ENCODE results near the gene PGAP3.

The PGAP3 gene

DNA sequence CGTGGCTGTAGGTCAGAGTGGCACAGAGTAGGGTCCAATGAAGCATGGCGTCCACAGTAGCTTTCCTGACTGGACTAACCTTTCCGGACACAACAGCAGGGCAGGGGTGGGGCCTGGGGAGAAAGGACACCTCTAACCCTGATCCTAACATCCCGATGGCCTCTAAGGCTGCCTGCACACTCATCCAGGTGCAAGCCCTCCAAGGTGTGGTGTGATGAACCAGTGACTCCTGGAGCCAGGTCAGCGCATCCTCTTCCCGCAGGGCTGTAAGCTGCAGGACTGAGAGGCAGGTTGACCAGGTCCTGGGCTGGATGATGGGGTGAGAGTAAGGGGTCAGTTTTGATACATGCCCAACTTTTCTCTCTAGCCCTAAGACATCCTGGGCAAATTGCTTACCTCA is 8.9 kb upstream of the PGAP3 start:
- Histone ChIP-seq H3K9me3 (ENCODE audit: control extremely low read depth in 1 of 5, control insufficient read depth in 4 of 5, insufficient read depth in 2 of 5, low read depth in 1 of 5, low read length in 4 of 5) (no peaks in the 10 kb centered on the region), H3K27me3 (replicated peaks in 2 of 5; ENCODE audit: control insufficient read depth in 4 of 5, insufficient read depth in 5 of 5, low read length in 4 of 5) (peaks cover 0 to 34% (median 11%) of the 10 kb centered on the region in 5 experiments), H3K4me3 (ENCODE audit: control insufficient read depth in 1 of 7, extremely low read depth in 1 of 7, insufficient read depth in 4 of 7, low read depth in 2 of 7, low read length in 6 of 7) (no peak overlapping the region), H3K27ac (ENCODE audit: insufficient read depth in 1 of 2, low read depth in 1 of 2, low read length in 2 of 2, poor library complexity in 1 of 2, severe bottlenecking in 2 of 2) (no peak overlapping the region), H3K4me1 (ENCODE audit: control extremely low read depth in 1 of 4, control insufficient read depth in 4 of 4, insufficient read depth in 4 of 4, low read length in 3 of 4) (peaks cover 0 to 11% (median 8%) of the 10 kb centered on the region in 4 experiments), H3K36me3 (ENCODE audit: control insufficient read depth in 4 of 4, insufficient read depth in 4 of 4, low read length in 3 of 4) (peaks cover 0 to 7% (median 1%) of the 10 kb centered on the region in 4 experiments)
- no peak for DNase-seq
- 100% methylated on average over 5 of the region's 6 CpGs for WGBS (ENCODE audit: insufficient coverage)
- POLR2A ChIA-PET = no interaction called here
- CTCF ChIA-PET = no interaction called here

DNA sequence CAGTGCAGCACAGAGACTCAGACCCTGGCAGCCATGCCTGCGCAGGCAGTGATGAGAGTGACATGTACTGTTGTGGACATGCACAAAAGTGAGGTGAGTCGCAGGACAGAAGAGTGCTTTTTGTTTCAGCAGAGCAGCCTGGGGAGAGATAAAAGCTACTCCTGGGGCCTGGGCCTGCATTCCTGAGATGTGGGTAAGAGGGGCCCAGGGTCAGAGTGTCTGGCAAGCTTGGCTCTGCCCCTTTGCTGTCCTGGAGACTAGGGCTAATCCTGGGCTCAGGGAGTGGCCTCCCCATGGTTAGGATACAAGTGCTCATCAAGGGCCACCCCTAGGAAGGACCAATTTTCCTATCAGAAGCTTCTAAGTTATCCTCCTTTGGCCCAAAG is 7.2 kb upstream of the PGAP3 start:
- 100% methylated on average over 2 of the region's 2 CpGs for whole genome bisulfite sequencing (ENCODE audit: insufficient coverage)
- no peaks in the 10 kb centered on the region for H3K9me3 ChIP-seq (ENCODE audit: control extremely low read depth in 1 of 5, control insufficient read depth in 4 of 5, insufficient read depth in 2 of 5, low read depth in 1 of 5, low read length in 4 of 5)
- CTCF ChIA-PET = interaction anchor here (1.3 kb wide), 1 partner anchor 23 kb away, joined by 3 read pairs; no protein-coding TSS in a partner anchor
- POLR2A ChIA-PET = no interaction called here
- peaks cover 0 to 5% (median 2%) of the 10 kb centered on the region in 4 experiments for H3K4me1 ChIP-seq (ENCODE audit: control extremely low read depth in 1 of 4, control insufficient read depth in 4 of 4, insufficient read depth in 4 of 4, low read length in 3 of 4)
- no peak overlapping the region for H3K27ac ChIP-seq (ENCODE audit: insufficient read depth in 1 of 2, low read depth in 1 of 2, low read length in 2 of 2, poor library complexity in 1 of 2, severe bottlenecking in 2 of 2)
- H3K4me3 ChIP-seq (ENCODE audit: control insufficient read depth in 1 of 7, extremely low read depth in 1 of 7, insufficient read depth in 4 of 7, low read depth in 2 of 7, low read length in 6 of 7) = no peak overlapping the region
- H3K27me3 ChIP-seq (replicated peaks in 2 of 5; ENCODE audit: control insufficient read depth in 4 of 5, insufficient read depth in 5 of 5, low read length in 4 of 5) = peaks cover 0 to 18% (median 3%) of the 10 kb centered on the region in 5 experiments
- peaks cover 0 to 7% (median 1%) of the 10 kb centered on the region in 4 experiments for H3K36me3 ChIP-seq (ENCODE audit: control insufficient read depth in 4 of 4, insufficient read depth in 4 of 4, low read length in 3 of 4)
- DNase-seq = no peak

DNA sequence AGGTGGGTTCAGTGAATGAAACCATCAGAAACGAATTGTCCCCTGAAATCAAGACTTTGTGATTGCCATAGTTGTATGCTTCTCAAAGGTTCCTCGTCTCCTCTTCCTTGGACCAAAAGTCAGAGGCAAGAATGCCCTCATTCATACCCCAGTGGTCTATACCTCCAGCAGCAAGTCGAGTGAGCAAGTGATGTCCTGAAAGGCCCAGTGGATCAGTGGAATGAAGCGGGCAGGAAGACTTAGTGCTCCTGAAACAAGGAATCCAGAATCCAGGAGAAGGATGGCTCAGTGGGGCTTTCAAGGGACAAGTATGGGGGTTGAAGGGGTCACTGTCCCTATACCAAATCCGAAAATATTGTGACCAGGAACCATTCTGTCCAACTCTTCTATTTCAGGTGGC is 6.7 kb upstream of the PGAP3 start:
- H3K27ac ChIP-seq (ENCODE audit: insufficient read depth in 1 of 2, low read depth in 1 of 2, low read length in 2 of 2, poor library complexity in 1 of 2, severe bottlenecking in 2 of 2) = no peak overlapping the region
- H3K36me3 ChIP-seq (ENCODE audit: control insufficient read depth in 4 of 4, insufficient read depth in 4 of 4, low read length in 3 of 4) = peaks cover 0 to 7% (median 1%) of the 10 kb centered on the region in 4 experiments
- CTCF ChIA-PET = interaction anchor here (1.3 kb wide), 1 partner anchor 22 kb away, joined by 3 read pairs; no protein-coding TSS in a partner anchor
- H3K27me3 ChIP-seq (replicated peaks in 2 of 5; ENCODE audit: control insufficient read depth in 4 of 5, insufficient read depth in 5 of 5, low read length in 4 of 5) = peaks cover 0 to 13% (median 3%) of the 10 kb centered on the region in 5 experiments
- no peak for DNase-seq
- no peaks in the 10 kb centered on the region for H3K9me3 ChIP-seq (ENCODE audit: control extremely low read depth in 1 of 5, control insufficient read depth in 4 of 5, insufficient read depth in 2 of 5, low read depth in 1 of 5, low read length in 4 of 5)
- POLR2A ChIA-PET = no interaction called here
- H3K4me3 ChIP-seq (ENCODE audit: control insufficient read depth in 1 of 7, extremely low read depth in 1 of 7, insufficient read depth in 4 of 7, low read depth in 2 of 7, low read length in 6 of 7) = no peak overlapping the region
- peaks cover 0 to under 1% (median 0%) of the 10 kb centered on the region in 4 experiments for H3K4me1 ChIP-seq (ENCODE audit: control extremely low read depth in 1 of 4, control insufficient read depth in 4 of 4, insufficient read depth in 4 of 4, low read length in 3 of 4)
- 93% methylated on average over 4 of the region's 5 CpGs for WGBS (ENCODE audit: insufficient coverage)

DNA sequence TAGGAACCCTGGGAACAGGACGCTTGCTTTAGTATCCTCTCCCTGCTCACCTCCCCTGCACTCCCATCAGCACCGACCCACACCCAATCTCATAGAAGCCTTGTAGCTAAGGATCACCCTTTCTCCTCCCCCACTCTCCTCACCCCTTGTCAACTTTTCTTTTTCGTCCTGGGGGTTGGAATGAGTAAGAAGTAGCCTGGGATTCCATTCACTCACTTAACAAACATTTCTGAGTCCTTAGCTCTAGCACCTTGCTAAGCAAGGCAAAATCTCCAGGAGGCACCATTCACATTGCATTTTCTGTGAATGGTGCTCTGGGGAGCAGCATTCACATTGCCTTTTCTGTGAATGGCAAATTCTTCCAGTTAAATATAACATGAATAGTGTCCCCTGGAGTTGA is 1.1 kb upstream of the PGAP3 start:
- 86% methylated on average over 2 of the region's 3 CpGs for WGBS (ENCODE audit: insufficient coverage)
- H3K27ac ChIP-seq (ENCODE audit: insufficient read depth in 1 of 2, low read depth in 1 of 2, low read length in 2 of 2, poor library complexity in 1 of 2, severe bottlenecking in 2 of 2) = no peak overlapping the region
- peaks cover 7 to 18% (median 9%) of the 10 kb centered on the region in 4 experiments for H3K4me1 ChIP-seq (ENCODE audit: control extremely low read depth in 1 of 4, control insufficient read depth in 4 of 4, insufficient read depth in 4 of 4, low read length in 3 of 4)
- H3K36me3 ChIP-seq (ENCODE audit: control insufficient read depth in 4 of 4, insufficient read depth in 4 of 4, low read length in 3 of 4) = peaks cover 0 to 10% (median 0%) of the 10 kb centered on the region in 4 experiments
- no peaks in the 10 kb centered on the region for H3K9me3 ChIP-seq (ENCODE audit: control extremely low read depth in 1 of 5, control insufficient read depth in 4 of 5, insufficient read depth in 2 of 5, low read depth in 1 of 5, low read length in 4 of 5)
- DNase-seq = no peak
- ChIA-PET CTCF (interaction anchor here (0.5 to 2.4 kb wide), 4 partner anchors 16 to 1828 kb away, joined by 3 to 9 read pairs (median 4); no protein-coding TSS in a partner anchor), POLR2A (interaction anchor here (1.6 kb wide), 1 partner anchor 10 kb away, joined by 4 read pairs; no protein-coding TSS in a partner anchor)
- no peaks in the 10 kb centered on the region for H3K27me3 ChIP-seq (replicated peaks in 2 of 5; ENCODE audit: control insufficient read depth in 4 of 5, insufficient read depth in 5 of 5, low read length in 4 of 5)
- H3K4me3 ChIP-seq (ENCODE audit: control insufficient read depth in 1 of 7, extremely low read depth in 1 of 7, insufficient read depth in 4 of 7, low read depth in 2 of 7, low read length in 6 of 7) = peak overlapping the region in 5 of 7 experiments; percentile 75 to 96 (median 86)

DNA sequence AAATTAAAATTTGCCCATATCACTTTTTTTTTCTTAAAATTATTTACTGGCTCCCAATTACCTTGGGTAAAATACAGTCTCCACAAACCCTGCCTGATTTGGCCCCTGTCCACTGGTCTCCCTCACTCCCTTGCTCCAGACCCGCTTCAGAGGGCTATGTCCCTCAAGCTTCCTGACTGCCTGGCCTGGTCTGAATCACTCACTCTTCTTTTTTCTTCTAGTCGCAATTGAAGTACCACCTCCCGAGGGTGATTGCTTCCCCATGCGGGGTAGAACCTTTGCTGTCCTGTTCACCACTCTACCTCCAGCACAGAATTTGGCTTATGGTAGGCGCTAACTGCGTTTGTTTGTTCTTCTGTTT is 598 bp upstream of the PGAP3 start:
- ChIA-PET POLR2A (interaction anchor here (1.6 kb wide), 1 partner anchor 9 kb away, joined by 4 read pairs; no protein-coding TSS in a partner anchor), CTCF (interaction anchor here (0.6 to 2.4 kb wide), 4 partner anchors 10 to 54 kb away, joined by 3 to 9 read pairs (median 4); no protein-coding TSS in a partner anchor)
- Histone ChIP-seq H3K4me3 (ENCODE audit: control insufficient read depth in 1 of 7, extremely low read depth in 1 of 7, insufficient read depth in 4 of 7, low read depth in 2 of 7, low read length in 6 of 7) (peak overlapping the region in 6 of 7 experiments; percentile 75 to 96 (median 86)), H3K27ac (ENCODE audit: insufficient read depth in 1 of 2, low read depth in 1 of 2, low read length in 2 of 2, poor library complexity in 1 of 2, severe bottlenecking in 2 of 2) (peak overlapping the region; percentile 46 to 78), H3K36me3 (ENCODE audit: control insufficient read depth in 4 of 4, insufficient read depth in 4 of 4, low read length in 3 of 4) (peaks cover 0 to 12% (median 0%) of the 10 kb centered on the region in 4 experiments), H3K4me1 (ENCODE audit: control extremely low read depth in 1 of 4, control insufficient read depth in 4 of 4, insufficient read depth in 4 of 4, low read length in 3 of 4) (peaks cover 7 to 18% (median 9%) of the 10 kb centered on the region in 4 experiments), H3K9me3 (ENCODE audit: control extremely low read depth in 1 of 5, control insufficient read depth in 4 of 5, insufficient read depth in 2 of 5, low read depth in 1 of 5, low read length in 4 of 5) (no peaks in the 10 kb centered on the region), H3K27me3 (replicated peaks in 2 of 5; ENCODE audit: control insufficient read depth in 4 of 5, insufficient read depth in 5 of 5, low read length in 4 of 5) (no peaks in the 10 kb centered on the region)
- no peak for DNase-seq
- 9% methylated on average over 4 of the region's 6 CpGs for WGBS (ENCODE audit: insufficient coverage)

DNA sequence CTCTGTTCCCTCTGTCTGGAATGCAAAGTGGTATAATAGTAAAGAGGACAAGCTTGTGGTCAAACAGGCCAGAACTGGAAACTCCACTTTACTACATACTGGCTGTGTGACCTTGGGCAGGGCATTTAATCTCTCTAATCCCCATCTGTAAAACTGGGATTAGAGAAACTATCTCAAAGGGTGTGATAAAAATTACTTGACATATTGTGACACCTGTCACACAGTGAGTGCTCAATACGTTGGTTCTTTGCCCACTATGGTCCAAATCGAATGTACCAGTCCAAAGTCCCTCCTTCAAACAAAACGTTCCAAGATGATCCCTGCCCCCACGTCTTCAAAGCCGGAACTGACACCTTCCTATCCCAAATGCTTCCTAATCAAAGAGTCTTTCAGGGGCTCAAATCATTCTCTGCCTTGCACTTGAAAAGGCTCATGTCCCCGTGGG is 734 bp downstream of the PGAP3 start:
- Histone ChIP-seq H3K27ac (ENCODE audit: insufficient read depth in 1 of 2, low read depth in 1 of 2, low read length in 2 of 2, poor library complexity in 1 of 2, severe bottlenecking in 2 of 2) (no peak overlapping the region), H3K4me1 (ENCODE audit: control extremely low read depth in 1 of 4, control insufficient read depth in 4 of 4, insufficient read depth in 4 of 4, low read length in 3 of 4) (peaks cover 7 to 18% (median 9%) of the 10 kb centered on the region in 4 experiments), H3K27me3 (replicated peaks in 2 of 5; ENCODE audit: control insufficient read depth in 4 of 5, insufficient read depth in 5 of 5, low read length in 4 of 5) (no peaks in the 10 kb centered on the region), H3K9me3 (ENCODE audit: control extremely low read depth in 1 of 5, control insufficient read depth in 4 of 5, insufficient read depth in 2 of 5, low read depth in 1 of 5, low read length in 4 of 5) (no peaks in the 10 kb centered on the region), H3K4me3 (ENCODE audit: control insufficient read depth in 1 of 7, extremely low read depth in 1 of 7, insufficient read depth in 4 of 7, low read depth in 2 of 7, low read length in 6 of 7) (peak overlapping the region in 5 of 7 experiments; percentile 75 to 96 (median 86)), H3K36me3 (ENCODE audit: control insufficient read depth in 4 of 4, insufficient read depth in 4 of 4, low read length in 3 of 4) (peaks cover 0 to 17% (median under 1%) of the 10 kb centered on the region in 4 experiments)
- 81% methylated on average over 6 of the region's 6 CpGs for WGBS (ENCODE audit: insufficient coverage)
- DNase-seq = no peak
- ChIA-PET POLR2A (no interaction called here), CTCF (interaction anchor here (1.0 to 2.4 kb wide), 4 partner anchors 8 to 64 kb away, joined by 3 to 9 read pairs (median 4); partner anchors contain the start of gene MIEN1)
